Measurements from ENCODE around the gene PDRG1.

DNA sequence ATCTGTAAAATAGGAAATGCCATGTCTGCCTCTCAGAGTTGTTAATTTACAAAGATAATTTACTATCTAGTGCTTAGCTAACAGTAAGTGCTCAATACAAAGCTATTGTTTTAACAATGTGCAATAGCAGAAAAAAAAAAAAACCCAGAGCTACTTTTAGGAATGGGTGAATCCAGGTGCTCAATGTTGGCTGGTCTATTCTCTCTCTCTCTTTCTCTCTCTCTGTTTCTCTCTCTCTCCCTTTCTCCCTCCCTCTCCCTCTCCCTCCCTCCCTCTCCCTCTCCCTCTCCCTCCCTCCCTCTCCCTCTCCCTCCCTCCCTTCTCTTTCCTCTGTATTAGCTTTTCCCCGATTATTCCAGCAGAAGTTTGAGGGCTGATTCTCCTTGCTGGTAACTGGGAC is 14.0 kb downstream of the PDRG1 start:
- no peak for TF ChIP-seq BHLHE40 (IDR thresholded peaks at IDR 0.05; ENCODE audit: borderline replicate concordance)
- no peak for TF ChIP-seq SP1 (IDR thresholded peaks at IDR 0.05)
- no peak for TF ChIP-seq FOXA1 (IDR thresholded peaks at IDR 0.05)
- no peak for TF ChIP-seq HDGF (IDR thresholded peaks at IDR 0.05; ENCODE audit: borderline replicate concordance)
- TF ChIP-seq FOXM1 (IDR thresholded peaks at IDR 0.05; ENCODE audit: borderline replicate concordance): no peak
- no peak for TF ChIP-seq SUZ12 (IDR thresholded peaks at IDR 0.05)
- TF ChIP-seq TARDBP (IDR thresholded peaks at IDR 0.05): no peak
- no peak for TF ChIP-seq LEF1 (IDR thresholded peaks at IDR 0.05; ENCODE audit: borderline replicate concordance)
- no peak for TF ChIP-seq ZNF384 (IDR thresholded peaks at IDR 0.05)
- TF ChIP-seq ELF4 (IDR thresholded peaks at IDR 0.05): no peak
- no peak for TF ChIP-seq CTBP1 (IDR thresholded peaks at IDR 0.05; ENCODE audit: borderline replicate concordance)
- TF ChIP-seq FOXK2 (IDR thresholded peaks at IDR 0.05): no peak
- no peak for TF ChIP-seq ARNT (IDR thresholded peaks at IDR 0.05)
- no peak for TF ChIP-seq L3MBTL2 (conservative IDR thresholded peaks at IDR 0.05)

Data from HEK293T (cell line).